K562 (cell line): ENCODE measurements around the gene RELA. TPM values are rescaled to one million over a fixed set of nuclear protein-coding genes. Genes with fewer than 3 reads are reported as not detected.

ENCODE experiments used
- CLOCK ChIP-seq: fragments of 250-450 bp; sonication (Bioruptor Pico); IDR thresholded peaks from 2 replicates; pipeline ENCODE4 v1.4.0; 2020; ENCODE audit warnings: mild to moderate bottlenecking, moderate library complexity, borderline replicate concordance
- CREB3L1 ChIP-seq: fragments of 450-650 bp; IDR thresholded peaks from 2 replicates; pipeline ENCODE4 v1.6.1; 2014; ENCODE audit warnings: low read depth, mild to moderate bottlenecking, moderate library complexity, borderline replicate concordance
- NR2C2 ChIP-seq, 2 experiments: fragments of 200-800 bp in 1 of 2; sonication (Bioruptor generic) in 1 of 2; sonication (generic) in 1 of 2; formaldehyde crosslinking in 1 of 2; IDR thresholded peaks; 2 replicates each; pipeline versions ENCODE4 v1.6.1 to v1.8.0; 2016 to 2022; ENCODE audit warnings: mild to moderate bottlenecking in 1 of 2, missing compliant biosample characterization in 1 of 2, missing genetic modification characterization in 1 of 2, missing genetic modification reagents in 1 of 2
- PML ChIP-seq: IDR thresholded peaks from 2 replicates; pipeline ENCODE4 v1.6.1; 2012; ENCODE audit warnings: low read length, inconsistent platforms
- POLR3A ChIP-seq: IDR thresholded peaks from 2 replicates; pipeline ENCODE4 v1.6.1; 2011; ENCODE audit warnings: borderline replicate concordance, mild to moderate bottlenecking, moderate library complexity; ENCODE audit not compliant: insufficient read length, insufficient read depth; ENCODE audit errors: extremely low read depth
- PRMT5 ChIP-seq: sonication (generic); formaldehyde crosslinking; IDR thresholded peaks from 2 replicates; pipeline ENCODE4 v1.5.0; 2020; ENCODE audit warnings: missing genetic modification reagents
- SLC30A9 ChIP-seq: fragments of 250-450 bp; sonication (Bioruptor Pico); IDR thresholded peaks from 2 replicates; pipeline ENCODE4 v1.8.0; 2022; ENCODE audit warnings: mild to moderate bottlenecking, moderate library complexity
- STAT6 ChIP-seq: sonication (generic); formaldehyde crosslinking; IDR thresholded peaks from 2 replicates; pipeline ENCODE4 v1.8.1; 2023; ENCODE audit warnings: mild to moderate bottlenecking, missing genetic modification reagents
- TEAD4 ChIP-seq, 2 experiments: sonication (generic) in 1 of 2; formaldehyde crosslinking in 1 of 2; IDR thresholded peaks; 2 replicates each; pipeline versions ENCODE4 v1.6.1 to v1.8.0; 2012 to 2022; ENCODE audit warnings: borderline replicate concordance in 1 of 2, inconsistent platforms in 1 of 2, low read length in 1 of 2, mild to moderate bottlenecking in 1 of 2, missing genetic modification reagents in 1 of 2
- ZBTB17 ChIP-seq: fragments of 450-650 bp; formaldehyde crosslinking; IDR thresholded peaks from 2 replicates; pipeline ENCODE4 v1.4.0; 2020; ENCODE audit warnings: mild to moderate bottlenecking
- ZBTB5 ChIP-seq: fragments of 450-650 bp; IDR thresholded peaks from 2 replicates; pipeline ENCODE4 v1.6.1; 2017; ENCODE audit warnings: antibody characterized with exemption
- ZNF175 ChIP-seq: fragments of 200-800 bp; sonication (Bioruptor generic); IDR thresholded peaks from 2 replicates; pipeline ENCODE4 v1.6.1; 2016; ENCODE audit warnings: low read depth, mild to moderate bottlenecking, missing genetic modification characterization, missing compliant biosample characterization
- ZNF217 ChIP-seq: sonication (generic); formaldehyde crosslinking; IDR thresholded peaks from 2 replicates; pipeline ENCODE4 v1.8.0; 2022; ENCODE audit warnings: mild to moderate bottlenecking, missing genetic modification reagents
- ZNF384 ChIP-seq: IDR thresholded peaks from 2 replicates; pipeline ENCODE4 v1.6.1; 2012; ENCODE audit warnings: low read depth, low read length, improper control_type of control experiment
- ZNF398 ChIP-seq: fragments of 250-450 bp; sonication (Bioruptor Pico); IDR thresholded peaks from 2 replicates; pipeline ENCODE4 v1.8.0; 2021; ENCODE audit warnings: moderate library complexity, mild to moderate bottlenecking, inconsistent platforms
- polyA plus RNA-seq, 8 experiments: library from polyadenylated mRNA; depleted of rRNA in 4 of 8; stranded (reverse) in 5 of 8; unstranded in 3 of 8; fragments of >200 nt; fragmentation: Nextera tagmentation in 2 of 8; fragmentation: Illumina TruSeq in 1 of 8; extraction: Ambion mirVana in 2 of 8; extraction: Trizol in 1 of 8; gene quantifications; 2 replicates each; pipeline versions ENCODE4 v1.2.1 to v1.2.3, GENCODE V29; 2011 to 2014; ENCODE audit warnings: inconsistent platforms in 1 of 8, missing spikeins in 1 of 8
- total RNA-seq, 7 experiments: library from RNA; depleted of rRNA in 6 of 7; stranded (reverse); fragments of >200 nt in 6 of 7; fragmentation: Illumina TruSeq in 2 of 7; extraction: Trizol in 2 of 7; gene quantifications; 2 replicates each; pipeline versions ENCODE4 v1.2.1 to v1.2.3, GENCODE V29; 2011 to 2021; ENCODE audit warnings: low replicate concordance in 1 of 7

The RELA gene
- total and polyA plus RNA-seq, 9 of the 15 experiments (the other 6 are each of a cell fraction or from before 2014, with no cell fraction given) = 6.0 to 67.4 (median 20.6) TPM

GRCh38 chr11:65615229-65615949 is 47.3 kb downstream of the RELA start, which contains the start of gene PCNX3 (continued):
- TF ChIP-seq NR2C2 (CRISPR knock-in tag; IDR thresholded peaks at IDR 0.05) (peak; percentile 100), NR2C2 (tag; IDR thresholded peaks at IDR 0.05) (peak; percentile 100), ZBTB17 (peak; percentile 100), SLC30A9 (no peak), PRMT5 (CRISPR knock-in tag) (no peak), ZBTB5 (no peak), ZNF384 (no peak), POLR3A (no peak), ZNF398 (CRISPR knock-in tag) (no peak), CLOCK (CRISPR knock-in tag) (no peak), STAT6 (no peak), ZNF217 (CRISPR knock-in tag) (no peak), PML (0 out of 2 replicates have a peak, but pooled peaks have one; percentile 32), CREB3L1 (peak; percentile 78; the same call in 1 of the 2 replicates), ZNF175 (CRISPR knock-in tag) (no peak), TEAD4 (IDR thresholded peaks at IDR 0.05; ENCODE audit: low read length) (no peak), TEAD4 (CRISPR knock-in tag; IDR thresholded peaks at IDR 0.05; ENCODE audit: borderline replicate concordance) (no peak)
